ENCODE data around the gene BRIX1.

- TF ChIP-seq, protein P1, sequence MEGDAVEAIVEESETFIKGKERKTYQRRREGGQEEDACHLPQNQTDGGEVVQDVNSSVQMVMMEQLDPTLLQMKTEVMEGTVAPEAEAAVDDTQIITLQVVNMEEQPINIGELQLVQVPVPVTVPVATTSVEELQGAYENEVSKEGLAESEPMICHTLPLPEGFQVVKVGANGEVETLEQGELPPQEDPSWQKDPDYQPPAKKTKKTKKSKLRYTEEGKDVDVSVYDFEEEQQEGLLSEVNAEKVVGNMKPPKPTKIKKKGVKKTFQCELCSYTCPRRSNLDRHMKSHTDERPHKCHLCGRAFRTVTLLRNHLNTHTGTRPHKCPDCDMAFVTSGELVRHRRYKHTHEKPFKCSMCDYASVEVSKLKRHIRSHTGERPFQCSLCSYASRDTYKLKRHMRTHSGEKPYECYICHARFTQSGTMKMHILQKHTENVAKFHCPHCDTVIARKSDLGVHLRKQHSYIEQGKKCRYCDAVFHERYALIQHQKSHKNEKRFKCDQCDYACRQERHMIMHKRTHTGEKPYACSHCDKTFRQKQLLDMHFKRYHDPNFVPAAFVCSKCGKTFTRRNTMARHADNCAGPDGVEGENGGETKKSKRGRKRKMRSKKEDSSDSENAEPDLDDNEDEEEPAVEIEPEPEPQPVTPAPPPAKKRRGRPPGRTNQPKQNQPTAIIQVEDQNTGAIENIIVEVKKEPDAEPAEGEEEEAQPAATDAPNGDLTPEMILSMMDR (IDR thresholded peaks at IDR 0.05) = peak; percentile 53 to 87 (median 78)
- no peak for TF ChIP-seq POLR2A (IDR thresholded peaks at IDR 0.05)
Observed at GRCh38 chr5:34898258-34898895, 17.1 kb upstream of the BRIX1 start.

Data from Peyer's patch (tissue), 4 donors.